Neuron (in vitro differentiated cells): Measurements from ENCODE around the gene ARFGAP3.

Experiments used
- H2AFZ ChIP-seq: one replicate; pipeline ENCODE4 v1.6.1; 2013; ENCODE audit warnings: low read depth, mild to moderate bottlenecking, inconsistent platforms, low read length, moderate library complexity
- H3K27me3 ChIP-seq: one replicate; pipeline ENCODE4 v1.6.1; 2013; ENCODE audit warnings: low read length; ENCODE audit not compliant: insufficient read depth
- H3K36me3 ChIP-seq: one replicate; pipeline ENCODE4 v1.6.1; 2013; ENCODE audit warnings: low read length; ENCODE audit not compliant: insufficient read depth
- H3K4me1 ChIP-seq: one replicate; pipeline ENCODE4 v1.6.1; 2013; ENCODE audit warnings: low read length; ENCODE audit not compliant: insufficient read depth
- H3K4me3 ChIP-seq: 2 replicates; pipeline ENCODE4 v1.5.1; 2013; ENCODE audit warnings: mild to moderate bottlenecking, low read length, moderate library complexity
- H3K9me3 ChIP-seq: one replicate; pipeline ENCODE4 v1.6.1; 2013; ENCODE audit warnings: low read length

Gene ARFGAP3

DNA sequence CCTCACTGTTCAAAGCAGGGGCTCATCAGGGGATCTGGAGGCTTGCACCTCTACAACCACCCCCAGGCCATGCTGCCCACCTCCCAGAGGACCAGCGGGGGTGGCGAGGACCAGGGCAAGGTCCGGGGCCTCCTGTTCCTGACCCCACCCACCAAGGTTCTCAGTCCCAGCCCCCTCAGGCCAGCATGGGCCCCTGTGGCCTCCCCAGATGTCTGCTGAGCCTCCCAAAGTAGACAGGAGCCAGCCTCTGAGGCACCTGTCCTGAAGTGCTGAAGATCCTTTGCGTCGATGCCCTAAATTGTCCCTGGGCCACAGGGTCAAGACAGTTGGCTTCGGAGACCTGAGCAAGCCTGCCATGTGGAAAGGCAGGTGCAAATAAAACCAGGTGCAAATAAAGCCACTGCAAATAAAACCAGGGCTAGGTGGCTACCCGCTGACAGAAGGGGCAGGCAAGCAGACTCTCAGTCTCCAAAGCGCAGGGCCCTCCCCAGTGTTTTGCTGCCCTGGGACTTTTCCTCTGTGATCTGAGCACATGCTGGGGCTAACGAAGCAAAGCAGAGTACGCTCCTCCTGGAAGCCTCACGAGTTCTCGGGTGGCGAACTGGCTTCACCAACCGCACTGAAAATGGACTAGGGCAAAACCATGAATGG, 22.4 kb upstream of the ARFGAP3 start:
- Histone ChIP-seq H3K9me3 (no peaks in the 10 kb centered on the region), H3K4me1 (no peaks in the 10 kb centered on the region), H2AFZ (no peak overlapping the region), H3K27me3 (no peaks in the 10 kb centered on the region), H3K4me3 (no peak overlapping the region), H3K36me3 (peaks cover 51% of the 10 kb centered on the region)

DNA sequence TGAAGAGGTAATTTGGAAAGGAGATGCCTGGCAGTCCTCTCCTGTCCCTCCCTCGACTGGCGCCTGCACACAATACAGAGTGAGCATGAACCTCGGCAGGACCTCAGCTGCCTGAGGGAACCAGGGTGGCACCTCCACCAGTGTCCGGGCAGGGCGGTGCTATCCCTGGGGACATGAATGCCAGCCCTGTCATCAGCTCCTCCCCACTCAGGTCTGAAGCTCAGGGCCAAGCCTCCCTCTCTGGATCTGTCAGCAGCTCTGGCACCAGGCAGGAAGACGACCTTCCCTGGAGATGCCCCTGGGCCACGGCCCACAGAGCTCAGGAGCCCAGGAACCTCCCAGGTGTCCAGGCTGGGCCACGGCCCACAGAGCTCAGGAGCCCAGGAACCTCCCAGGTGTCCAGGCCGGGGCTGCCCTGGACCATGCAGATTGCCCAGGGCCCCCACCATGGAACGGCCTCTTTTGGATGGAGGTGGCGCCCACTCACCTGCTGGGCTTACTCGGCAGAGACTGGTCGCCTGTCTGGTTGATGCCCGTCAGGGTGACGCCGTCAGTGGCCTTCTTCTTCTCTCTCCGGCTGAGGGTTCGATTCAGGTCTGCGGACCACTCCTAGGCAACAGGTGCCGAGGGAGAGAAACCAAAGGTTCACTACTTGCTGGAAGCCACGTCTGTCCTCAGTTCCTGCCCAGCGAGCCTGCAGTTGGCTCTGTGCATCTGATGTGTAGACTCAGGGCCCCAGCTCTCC, 21.7 kb upstream of the ARFGAP3 start:
- Histone ChIP-seq H3K27me3 (no peaks in the 10 kb centered on the region), H2AFZ (no peak overlapping the region), H3K4me3 (no peak overlapping the region), H3K9me3 (no peaks in the 10 kb centered on the region), H3K4me1 (no peaks in the 10 kb centered on the region), H3K36me3 (peaks cover 48% of the 10 kb centered on the region)

- Histone ChIP-seq H3K9me3 (no peaks in the 10 kb centered on the region), H3K4me3 (no peak overlapping the region), H3K36me3 (peaks cover 51% of the 10 kb centered on the region), H2AFZ (no peak overlapping the region), H3K27me3 (no peaks in the 10 kb centered on the region), H3K4me1 (no peaks in the 10 kb centered on the region)
These were observed 20.7 kb upstream of the ARFGAP3 start for GRCh38 chr22:42877597-42878340.

DNA sequence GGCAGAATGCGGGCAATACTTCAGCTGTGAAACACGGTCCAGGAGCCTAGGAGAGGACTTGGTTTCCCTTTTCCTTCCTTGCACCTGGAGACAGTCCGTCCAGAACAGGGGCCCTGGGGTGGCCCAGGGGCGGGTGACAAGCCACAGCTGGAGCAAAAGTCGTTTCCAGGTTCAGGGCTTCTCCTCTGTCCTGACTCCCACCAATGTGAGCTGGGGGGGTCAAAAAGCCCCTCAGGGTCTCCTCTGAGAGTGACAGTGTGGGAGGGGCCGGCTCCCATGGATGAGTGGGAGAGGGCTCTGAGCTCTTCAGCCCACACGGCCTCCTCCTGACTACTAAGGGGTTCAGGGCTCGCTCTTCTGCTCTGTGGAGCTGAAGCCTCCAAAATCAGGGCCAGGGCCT, 20.1 kb upstream of the ARFGAP3 start:
- peaks cover 52% of the 10 kb centered on the region for H3K36me3 ChIP-seq

DNA sequence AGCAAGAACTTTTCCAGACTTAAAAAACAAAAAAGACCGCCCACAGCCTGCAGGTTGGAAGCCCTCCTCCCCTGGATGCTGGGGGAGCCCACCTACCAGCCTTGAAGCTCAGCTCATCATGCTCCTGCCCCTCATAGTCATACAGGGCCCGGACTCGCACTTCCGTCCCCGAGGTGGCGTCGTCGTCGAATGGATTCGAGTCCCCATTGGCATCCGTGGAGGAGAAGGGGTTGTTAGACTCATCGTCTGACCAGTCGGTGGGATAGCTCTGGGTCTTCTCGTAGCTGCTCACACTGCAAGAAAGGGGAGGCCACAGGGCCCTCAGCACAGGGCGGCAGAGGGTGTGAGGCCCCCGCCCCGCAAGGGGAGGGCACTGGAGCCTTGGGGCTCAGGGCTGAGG, 19.0 kb upstream of the ARFGAP3 start:
- Histone ChIP-seq H3K4me3 (no peak overlapping the region), H3K36me3 (peaks cover 60% of the 10 kb centered on the region), H3K27me3 (no peaks in the 10 kb centered on the region), H3K4me1 (no peaks in the 10 kb centered on the region), H3K9me3 (no peaks in the 10 kb centered on the region), H2AFZ (no peak overlapping the region)

More for the DNA sequence above, 20.1 kb upstream of the ARFGAP3 start:
- no peaks in the 10 kb centered on the region for H3K9me3 ChIP-seq
- H3K4me1 ChIP-seq: no peaks in the 10 kb centered on the region
- H2AFZ ChIP-seq: no peak overlapping the region
- H3K4me3 ChIP-seq: no peak overlapping the region
- no peaks in the 10 kb centered on the region for H3K27me3 ChIP-seq

GRCh38 chr22:42874010-42874409, 16.9 kb upstream of the ARFGAP3 start:
- Histone ChIP-seq H3K36me3 (peaks cover 59% of the 10 kb centered on the region), H3K4me1 (no peaks in the 10 kb centered on the region), H3K4me3 (no peak overlapping the region), H3K9me3 (no peaks in the 10 kb centered on the region), H2AFZ (no peak overlapping the region), H3K27me3 (no peaks in the 10 kb centered on the region)

DNA sequence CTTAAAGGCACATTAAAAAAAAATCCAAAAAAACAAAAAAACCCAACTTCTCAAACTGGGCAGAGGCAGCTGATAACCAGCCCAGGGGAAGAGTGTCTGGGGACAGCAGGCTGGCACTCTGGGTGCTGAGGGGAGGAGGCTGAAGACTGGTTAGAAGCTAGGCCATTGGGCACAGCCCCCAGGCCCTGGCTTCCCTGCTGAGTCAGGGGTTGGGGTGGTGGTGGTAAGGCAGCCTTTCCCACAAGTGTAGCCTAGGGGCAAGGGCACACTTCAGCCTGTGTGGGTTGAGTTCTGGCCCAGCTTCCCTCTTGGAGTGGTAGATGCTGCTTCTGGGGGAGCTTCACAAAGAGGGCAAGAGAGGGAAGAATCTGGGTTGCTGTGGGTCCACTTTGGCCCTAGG, 16.3 kb upstream of the ARFGAP3 start:
- Histone ChIP-seq H3K36me3 (peaks cover 55% of the 10 kb centered on the region), H3K27me3 (no peaks in the 10 kb centered on the region), H2AFZ (no peak overlapping the region), H3K9me3 (no peaks in the 10 kb centered on the region), H3K4me3 (no peak overlapping the region), H3K4me1 (no peaks in the 10 kb centered on the region)

DNA sequence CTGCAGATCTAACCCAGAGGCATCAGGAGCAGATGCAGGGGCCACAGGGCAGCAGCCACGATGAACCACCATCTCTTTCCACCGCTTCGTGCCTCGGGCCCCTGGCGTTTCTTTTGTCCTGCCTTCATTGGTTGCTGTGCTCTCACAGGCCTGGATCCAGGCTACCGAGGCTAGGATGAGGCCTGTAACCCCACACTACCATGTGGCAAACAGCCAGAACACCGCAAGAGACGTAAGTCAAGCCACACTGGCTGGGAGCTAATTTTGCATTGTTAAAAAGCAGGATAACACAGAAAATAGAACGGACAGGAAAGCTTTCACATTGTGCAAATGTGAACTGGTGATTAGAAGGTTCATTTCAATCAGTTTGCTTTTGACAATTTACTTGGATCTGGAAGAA, 15.7 kb upstream of the ARFGAP3 start:
- no peaks in the 10 kb centered on the region for H3K9me3 ChIP-seq
- peaks cover 55% of the 10 kb centered on the region for H3K36me3 ChIP-seq
- H3K27me3 ChIP-seq: no peaks in the 10 kb centered on the region
- H2AFZ ChIP-seq: no peak overlapping the region
- no peaks in the 10 kb centered on the region for H3K4me1 ChIP-seq
- H3K4me3 ChIP-seq: no peak overlapping the region

DNA sequence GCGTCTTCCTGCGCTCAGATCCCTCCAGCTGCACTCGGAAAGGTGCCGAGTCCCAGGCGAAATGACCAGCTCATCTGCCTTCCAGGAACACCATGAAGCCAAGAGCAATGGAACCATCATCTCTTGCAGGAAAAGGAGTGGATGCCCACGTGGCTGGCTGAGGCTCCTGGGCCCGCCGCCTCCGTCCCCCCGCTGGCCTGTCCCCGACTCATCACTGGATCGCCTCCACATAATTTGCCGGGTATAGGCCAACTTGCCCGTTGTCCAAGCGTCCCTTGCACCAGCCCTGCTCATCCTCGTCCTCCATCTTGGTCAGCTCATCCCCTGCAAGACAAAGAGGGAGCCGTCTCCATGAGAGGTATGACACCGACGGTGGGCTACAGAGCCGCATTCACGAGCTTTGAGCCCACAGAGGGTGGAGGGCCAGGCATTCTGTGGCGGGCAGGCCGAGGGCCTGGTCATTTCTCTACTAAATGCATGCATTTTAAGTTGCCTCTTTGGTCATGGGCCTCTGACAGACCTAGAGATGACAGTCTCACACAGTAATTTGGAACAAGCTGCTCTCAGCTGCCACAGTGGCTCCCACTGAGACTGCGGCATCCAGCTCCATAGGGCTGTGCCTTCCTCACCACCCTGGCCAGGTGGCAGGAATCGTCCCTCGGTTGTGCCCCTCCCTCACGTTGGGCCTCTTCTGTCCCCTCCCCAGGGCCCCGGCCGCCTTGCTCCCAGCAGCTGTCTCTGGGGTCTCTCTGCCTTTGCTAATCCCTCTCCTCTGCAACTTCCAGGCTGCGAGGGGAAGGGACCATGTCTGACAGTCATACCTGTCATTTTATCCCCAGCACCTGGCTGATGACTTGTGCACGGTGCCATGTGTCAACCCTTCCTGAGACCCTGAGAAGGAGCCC, 14.3 kb upstream of the ARFGAP3 start:
- no peak overlapping the region for H2AFZ ChIP-seq
- H3K27me3 ChIP-seq: no peaks in the 10 kb centered on the region
- no peak overlapping the region for H3K4me3 ChIP-seq
- no peaks in the 10 kb centered on the region for H3K4me1 ChIP-seq
- peaks cover 45% of the 10 kb centered on the region for H3K36me3 ChIP-seq
- H3K9me3 ChIP-seq: no peaks in the 10 kb centered on the region

GRCh38 chr22:42869888-42870480, 12.9 kb upstream of the ARFGAP3 start:
- Histone ChIP-seq H3K27me3 (no peaks in the 10 kb centered on the region), H3K36me3 (peaks cover 39% of the 10 kb centered on the region), H3K4me3 (no peak overlapping the region), H3K4me1 (no peaks in the 10 kb centered on the region), H3K9me3 (no peaks in the 10 kb centered on the region), H2AFZ (no peak overlapping the region)

DNA sequence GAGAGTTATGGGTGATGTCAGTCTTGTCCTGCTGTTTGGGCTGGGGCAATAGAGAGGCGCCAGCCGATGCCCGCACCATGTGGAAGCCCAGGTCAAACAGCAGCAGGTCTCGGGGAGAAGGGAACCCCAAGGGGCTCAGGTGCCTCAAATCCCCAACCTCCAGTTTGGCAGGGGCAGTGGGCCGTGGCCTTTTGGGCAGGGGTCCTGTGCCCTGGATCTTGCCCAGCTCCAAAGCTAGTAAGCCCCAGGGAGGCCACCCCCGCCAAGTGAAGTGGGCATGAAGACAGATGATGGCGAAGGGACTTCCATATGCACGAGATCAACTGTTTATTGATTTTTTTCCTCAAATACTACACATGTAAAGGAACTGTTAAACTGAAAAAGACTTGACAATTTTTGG, 12.4 kb upstream of the ARFGAP3 start:
- H3K27me3 ChIP-seq: no peaks in the 10 kb centered on the region
- peaks cover 37% of the 10 kb centered on the region for H3K36me3 ChIP-seq
- no peak overlapping the region for H2AFZ ChIP-seq
- no peaks in the 10 kb centered on the region for H3K9me3 ChIP-seq
- H3K4me1 ChIP-seq: no peaks in the 10 kb centered on the region
- H3K4me3 ChIP-seq: no peak overlapping the region

DNA sequence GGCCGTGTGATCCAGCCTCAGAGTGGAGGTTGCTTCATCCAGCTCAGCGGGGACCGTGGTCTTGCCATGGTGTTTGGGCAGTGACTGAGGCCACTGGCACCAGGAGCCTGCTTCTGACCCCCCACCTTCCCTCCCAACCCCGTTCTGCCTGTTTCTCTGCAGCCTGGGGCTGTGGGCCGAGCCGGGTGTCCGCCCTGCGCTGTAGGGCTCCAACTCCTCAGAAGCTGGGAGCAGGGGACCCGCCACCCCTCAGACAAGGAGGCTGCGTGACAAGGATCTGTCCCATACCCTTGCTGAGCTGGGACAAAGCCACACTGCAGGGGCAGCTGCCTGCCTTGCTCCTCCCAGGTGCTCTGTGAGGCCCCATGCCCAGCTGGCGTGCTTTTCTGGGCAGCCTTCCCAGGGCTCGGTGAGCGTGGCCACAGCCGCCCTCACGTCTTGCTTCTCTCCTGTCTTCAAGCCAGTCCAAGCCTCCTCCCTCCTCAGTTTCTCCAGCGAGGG, 11.7 kb upstream of the ARFGAP3 start:
- no peak overlapping the region for H2AFZ ChIP-seq
- H3K4me1 ChIP-seq: no peaks in the 10 kb centered on the region
- H3K4me3 ChIP-seq: no peak overlapping the region
- H3K36me3 ChIP-seq: peaks cover 34% of the 10 kb centered on the region
- no peaks in the 10 kb centered on the region for H3K9me3 ChIP-seq
- no peaks in the 10 kb centered on the region for H3K27me3 ChIP-seq
